ENCODE measurements around the gene CELF6. TPM values are rescaled to one million over a fixed set of nuclear protein-coding genes. Genes with fewer than 3 reads are reported as not detected.

CELF6 gene
- total RNA-seq, 1 experiment from 2014 or later: not detected

GRCh38 chr15:72342385-72342784 lies 22.4 kb upstream of the CELF6 start:
- no peaks in the 10 kb centered on the region; the same call in none of the 2 replicates for H3K36me3 ChIP-seq (ENCODE audit: control insufficient read depth, insufficient read depth, low read length)

GRCh38 chr15:72341361-72341760 lies 21.4 kb upstream of the CELF6 start:
- intact Hi-C loops (cut with micrococcal nuclease; ENCODE audit: unreplicated experiment): loop anchor here (5.0 to 10.0 kb wide), 2 partner anchors 133 to 246 kb away; partner anchors contain the start of gene ARIH1
- TF ChIP-seq CTCF (IDR thresholded peaks at IDR 0.05; ENCODE audit: insufficient read depth in 1 of 2, low read depth in 1 of 2, low read length in 1 of 2, severe bottlenecking in 1 of 2, unreplicated experiment in 1 of 2): peak in 1 of 2 experiments; percentile 53
- no peaks in the 10 kb centered on the region for H3K27me3 ChIP-seq (replicated peaks; ENCODE audit: control insufficient read depth, insufficient read depth, low read length)
- no peak overlapping the region for H3K4me3 Mint-ChIP-seq (ENCODE audit: unreplicated experiment)
- no peaks in the 10 kb centered on the region; the same call in 1 of the 2 replicates for H3K36me3 ChIP-seq (ENCODE audit: control insufficient read depth, insufficient read depth, low read length)
- no TSS peak for BruUV-seq (replicated peaks)
- POLR2A ChIA-PET: no interaction called here
- H3K4me1 Mint-ChIP-seq (ENCODE audit: low read depth, unreplicated experiment): no peaks in the 10 kb centered on the region
- H3K27ac Mint-ChIP-seq (ENCODE audit: unreplicated experiment): no peak overlapping the region
- peak; percentile 40 to 55 for DNase-seq
- no peaks in the 10 kb centered on the region for H3K27me3 Mint-ChIP-seq (ENCODE audit: insufficient read depth, unreplicated experiment)
- H3K9me3 ChIP-seq: no peaks in the 10 kb centered on the region
- H3K4me1 ChIP-seq: no peaks in the 10 kb centered on the region
- H3K4me3 ChIP-seq (ENCODE audit: low read depth, low read length): no peak overlapping the region
- no peaks in the 10 kb centered on the region for H3K9me3 Mint-ChIP-seq (ENCODE audit: unreplicated experiment)
- CTCF ChIA-PET: interaction anchor here (0.6 kb wide), 2 partner anchors 27 to 46 kb away, joined by 3 to 4 read pairs; no protein-coding TSS in a partner anchor
- H3K36me3 Mint-ChIP-seq (ENCODE audit: insufficient read depth, unreplicated experiment): peaks cover 10% of the 10 kb centered on the region

More at GRCh38 chr15:72342385-72342784, 22.4 kb upstream of the CELF6 start:
- H3K4me3 Mint-ChIP-seq (ENCODE audit: unreplicated experiment): no peak overlapping the region
- TF ChIP-seq CTCF (IDR thresholded peaks at IDR 0.05; ENCODE audit: insufficient read depth in 1 of 2, low read depth in 1 of 2, low read length in 1 of 2, severe bottlenecking in 1 of 2, unreplicated experiment in 1 of 2): peak in 1 of 2 experiments; percentile 37
- H3K36me3 Mint-ChIP-seq (ENCODE audit: insufficient read depth, unreplicated experiment): peaks cover 19% of the 10 kb centered on the region
- Histone ChIP-seq H3K4me3 (ENCODE audit: low read depth, low read length) (no peak overlapping the region), H3K27me3 (replicated peaks; ENCODE audit: control insufficient read depth, insufficient read depth, low read length) (no peaks in the 10 kb centered on the region), H3K4me1 (no peaks in the 10 kb centered on the region), H3K9me3 (no peaks in the 10 kb centered on the region)
- H3K27ac Mint-ChIP-seq (ENCODE audit: unreplicated experiment): no peak overlapping the region
- CTCF ChIA-PET: no interaction called here
- peak; percentile 46 to 53 for DNase-seq
- BruUV-seq (replicated peaks): no TSS peak
- POLR2A ChIA-PET: no interaction called here
- intact Hi-C loops (cut with micrococcal nuclease; ENCODE audit: unreplicated experiment): loop anchor here (5.0 to 10.0 kb wide), 2 partner anchors 132 to 245 kb away; partner anchors contain the start of gene ARIH1
- no peaks in the 10 kb centered on the region for H3K27me3 Mint-ChIP-seq (ENCODE audit: insufficient read depth, unreplicated experiment)
- H3K9me3 Mint-ChIP-seq (ENCODE audit: unreplicated experiment): no peaks in the 10 kb centered on the region
- H3K4me1 Mint-ChIP-seq (ENCODE audit: low read depth, unreplicated experiment): no peaks in the 10 kb centered on the region

GRCh38 chr15:72340366-72340765 lies 20.4 kb upstream of the CELF6 start:
- intact Hi-C loops (cut with micrococcal nuclease; ENCODE audit: unreplicated experiment): loop anchor here (5.0 to 10.0 kb wide), 2 partner anchors 134 to 247 kb away; partner anchors contain the start of gene ARIH1
- H3K27ac Mint-ChIP-seq (ENCODE audit: unreplicated experiment): no peak overlapping the region
- H3K4me1 Mint-ChIP-seq (ENCODE audit: low read depth, unreplicated experiment): no peaks in the 10 kb centered on the region
- DNase-seq: no peak
- H3K27me3 ChIP-seq (replicated peaks; ENCODE audit: control insufficient read depth, insufficient read depth, low read length): no peaks in the 10 kb centered on the region
- H3K9me3 ChIP-seq: no peaks in the 10 kb centered on the region
- no peak overlapping the region for H3K4me3 Mint-ChIP-seq (ENCODE audit: unreplicated experiment)
- H3K36me3 Mint-ChIP-seq (ENCODE audit: insufficient read depth, unreplicated experiment): peaks cover 7% of the 10 kb centered on the region
- ChIA-PET POLR2A (no interaction called here), CTCF (no interaction called here)
- no peaks in the 10 kb centered on the region for H3K9me3 Mint-ChIP-seq (ENCODE audit: unreplicated experiment)
- no peaks in the 10 kb centered on the region; the same call in 1 of the 2 replicates for H3K36me3 ChIP-seq (ENCODE audit: control insufficient read depth, insufficient read depth, low read length)
- no peaks in the 10 kb centered on the region for H3K4me1 ChIP-seq
- no peak for TF ChIP-seq CTCF (IDR thresholded peaks at IDR 0.05; ENCODE audit: insufficient read depth in 1 of 2, low read depth in 1 of 2, low read length in 1 of 2, severe bottlenecking in 1 of 2, unreplicated experiment in 1 of 2)
- H3K27me3 Mint-ChIP-seq (ENCODE audit: insufficient read depth, unreplicated experiment): no peaks in the 10 kb centered on the region
- BruUV-seq (replicated peaks): no TSS peak
- H3K4me3 ChIP-seq (ENCODE audit: low read depth, low read length): no peak overlapping the region

Measured in Caco-2 (cell line).